Measurements from ENCODE around the gene FTCDNL1.

Gene FTCDNL1

DNA sequence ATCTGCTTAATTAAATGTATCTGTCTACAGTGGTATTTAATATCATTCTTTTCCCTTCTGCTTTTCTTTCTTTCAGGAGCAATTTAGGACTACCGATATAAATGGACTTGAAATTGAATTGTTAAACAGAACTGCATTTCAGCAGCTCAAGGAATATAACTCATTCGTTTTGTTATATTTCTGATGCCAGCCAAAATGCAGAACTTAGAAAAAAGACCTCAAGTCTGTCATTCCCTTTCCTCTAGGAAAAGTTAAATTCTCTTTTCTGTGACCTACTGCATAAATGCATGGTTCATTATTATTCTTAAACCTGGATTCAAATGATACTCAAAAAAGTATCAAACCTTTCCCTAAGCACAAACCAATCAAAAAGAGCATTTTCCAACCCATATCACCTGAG, 21.4 kb downstream of the FTCDNL1 start:
- Histone ChIP-seq H2AFZ (ENCODE audit: low read length) (no peak overlapping the region), H3K79me2 (ENCODE audit: low read length) (no peaks in the 10 kb centered on the region), H3K4me3 (ENCODE audit: low read length) (no peak overlapping the region), H3K27me3 (replicated peaks; ENCODE audit: insufficient read depth, low read length) (no peaks in the 10 kb centered on the region), H3F3A (ENCODE audit: insufficient read depth, low read length) (no peaks in the 10 kb centered on the region), H4K20me1 (ENCODE audit: insufficient read depth, low read length) (no peaks in the 10 kb centered on the region), H3K9ac (ENCODE audit: low read length) (no peak overlapping the region), H3K9me3 (replicated peaks; ENCODE audit: insufficient read depth, low read length) (no peaks in the 10 kb centered on the region), H3K27ac (ENCODE audit: low read length) (no peak overlapping the region), H3K36me3 (replicated peaks; ENCODE audit: insufficient read depth, low read length) (no peaks in the 10 kb centered on the region), H3K9me2 (replicated peaks; ENCODE audit: insufficient read depth, low read length) (no peaks in the 10 kb centered on the region), H3K4me2 (ENCODE audit: low read depth, low read length) (no peak overlapping the region), H3K4me1 (ENCODE audit: low read length) (no peaks in the 10 kb centered on the region)
- no peak for DNase-seq
- TF ChIP-seq EZH2phosphoT487 (IDR thresholded peaks at IDR 0.05; ENCODE audit: low read length) (no peak), EZH2 (optimal IDR thresholded peaks at IDR 0.05; ENCODE audit: low read depth, low read length) (no peak)
- TF ChIP-seq, protein P1, sequence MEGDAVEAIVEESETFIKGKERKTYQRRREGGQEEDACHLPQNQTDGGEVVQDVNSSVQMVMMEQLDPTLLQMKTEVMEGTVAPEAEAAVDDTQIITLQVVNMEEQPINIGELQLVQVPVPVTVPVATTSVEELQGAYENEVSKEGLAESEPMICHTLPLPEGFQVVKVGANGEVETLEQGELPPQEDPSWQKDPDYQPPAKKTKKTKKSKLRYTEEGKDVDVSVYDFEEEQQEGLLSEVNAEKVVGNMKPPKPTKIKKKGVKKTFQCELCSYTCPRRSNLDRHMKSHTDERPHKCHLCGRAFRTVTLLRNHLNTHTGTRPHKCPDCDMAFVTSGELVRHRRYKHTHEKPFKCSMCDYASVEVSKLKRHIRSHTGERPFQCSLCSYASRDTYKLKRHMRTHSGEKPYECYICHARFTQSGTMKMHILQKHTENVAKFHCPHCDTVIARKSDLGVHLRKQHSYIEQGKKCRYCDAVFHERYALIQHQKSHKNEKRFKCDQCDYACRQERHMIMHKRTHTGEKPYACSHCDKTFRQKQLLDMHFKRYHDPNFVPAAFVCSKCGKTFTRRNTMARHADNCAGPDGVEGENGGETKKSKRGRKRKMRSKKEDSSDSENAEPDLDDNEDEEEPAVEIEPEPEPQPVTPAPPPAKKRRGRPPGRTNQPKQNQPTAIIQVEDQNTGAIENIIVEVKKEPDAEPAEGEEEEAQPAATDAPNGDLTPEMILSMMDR (IDR thresholded peaks at IDR 0.05; ENCODE audit: low read length): no peak

DNA sequence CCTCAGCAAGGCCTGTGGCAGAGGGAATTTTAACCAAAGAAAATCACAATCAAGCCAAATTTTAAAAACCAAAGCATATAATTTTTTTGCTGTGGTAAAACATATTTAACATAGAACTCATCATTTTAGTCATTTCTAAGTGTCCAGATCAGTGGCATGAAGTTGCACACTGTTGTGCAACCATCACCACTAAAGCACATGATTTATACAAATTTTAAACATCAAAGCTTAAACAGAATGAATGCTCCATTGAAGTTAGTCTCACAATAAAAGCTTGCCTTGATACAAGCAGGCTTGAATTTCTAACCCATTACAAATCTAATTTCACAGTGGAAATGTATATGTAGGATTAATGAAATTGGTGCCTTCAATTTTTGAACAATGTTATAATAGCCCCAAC, 31.2 kb downstream of the FTCDNL1 start:
- no peaks in the 10 kb centered on the region for H3K9me3 ChIP-seq (replicated peaks; ENCODE audit: insufficient read depth, low read length)
- H3K4me3 ChIP-seq (ENCODE audit: low read length): no peak overlapping the region
- H3F3A ChIP-seq (ENCODE audit: insufficient read depth, low read length): no peaks in the 10 kb centered on the region
- no peak overlapping the region for H3K4me2 ChIP-seq (ENCODE audit: low read depth, low read length)
- no peak for DNase-seq
- no peaks in the 10 kb centered on the region for H4K20me1 ChIP-seq (ENCODE audit: insufficient read depth, low read length)
- H2AFZ ChIP-seq (ENCODE audit: low read length): no peak overlapping the region
- H3K79me2 ChIP-seq (ENCODE audit: low read length): no peaks in the 10 kb centered on the region
- H3K27ac ChIP-seq (ENCODE audit: low read length): no peak overlapping the region
- no peaks in the 10 kb centered on the region for H3K36me3 ChIP-seq (replicated peaks; ENCODE audit: insufficient read depth, low read length)
- H3K4me1 ChIP-seq (ENCODE audit: low read length): no peaks in the 10 kb centered on the region
- H3K9me2 ChIP-seq (replicated peaks; ENCODE audit: insufficient read depth, low read length): no peaks in the 10 kb centered on the region
- TF ChIP-seq EZH2 (optimal IDR thresholded peaks at IDR 0.05; ENCODE audit: low read depth, low read length): no peak
- no peak for TF ChIP-seq EZH2phosphoT487 (IDR thresholded peaks at IDR 0.05; ENCODE audit: low read length)
- TF ChIP-seq, protein P1 (IDR thresholded peaks at IDR 0.05; ENCODE audit: low read length): no peak
- H3K9ac ChIP-seq (ENCODE audit: low read length): no peak overlapping the region
- no peaks in the 10 kb centered on the region for H3K27me3 ChIP-seq (replicated peaks; ENCODE audit: insufficient read depth, low read length)

DNA sequence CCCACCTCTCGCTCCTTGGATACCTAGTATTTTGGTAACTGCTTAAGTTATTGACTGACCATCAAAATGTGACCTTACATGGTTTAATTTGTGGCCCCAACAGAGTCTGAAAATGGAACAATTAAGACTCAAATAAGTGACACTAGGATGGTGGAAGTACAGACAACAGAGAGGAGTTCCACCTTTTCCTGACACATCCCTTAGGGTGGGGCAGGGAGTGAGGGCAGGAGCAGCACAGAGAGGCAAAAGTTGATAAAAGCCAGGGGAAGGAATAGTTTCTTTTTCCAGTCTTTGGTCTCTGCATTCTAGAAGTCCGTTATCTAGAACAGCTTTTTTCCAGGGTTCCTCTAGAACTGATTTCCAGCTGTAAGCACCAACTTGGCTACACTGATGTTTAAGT, 32.2 kb downstream of the FTCDNL1 start:
- no peak for TF ChIP-seq EZH2phosphoT487 (IDR thresholded peaks at IDR 0.05; ENCODE audit: low read length)
- no peak for TF ChIP-seq EZH2 (optimal IDR thresholded peaks at IDR 0.05; ENCODE audit: low read depth, low read length)
- TF ChIP-seq, protein P1 (IDR thresholded peaks at IDR 0.05; ENCODE audit: low read length): no peak
- Histone ChIP-seq H2AFZ (ENCODE audit: low read length) (no peak overlapping the region), H3K4me2 (ENCODE audit: low read depth, low read length) (no peak overlapping the region), H3K4me1 (ENCODE audit: low read length) (no peaks in the 10 kb centered on the region), H3K36me3 (replicated peaks; ENCODE audit: insufficient read depth, low read length) (no peaks in the 10 kb centered on the region), H3K9ac (ENCODE audit: low read length) (no peak overlapping the region), H3K79me2 (ENCODE audit: low read length) (no peaks in the 10 kb centered on the region), H3K9me2 (replicated peaks; ENCODE audit: insufficient read depth, low read length) (no peaks in the 10 kb centered on the region), H3K27me3 (replicated peaks; ENCODE audit: insufficient read depth, low read length) (no peaks in the 10 kb centered on the region), H4K20me1 (ENCODE audit: insufficient read depth, low read length) (no peaks in the 10 kb centered on the region), H3K4me3 (ENCODE audit: low read length) (no peak overlapping the region), H3K27ac (ENCODE audit: low read length) (no peak overlapping the region), H3K9me3 (replicated peaks; ENCODE audit: insufficient read depth, low read length) (no peaks in the 10 kb centered on the region), H3F3A (ENCODE audit: insufficient read depth, low read length) (no peaks in the 10 kb centered on the region)
- no peak for DNase-seq
